Right lobe of liver (tissue), 5 donors: ENCODE results near the gene TMEM203. TPM values are rescaled to one million over a fixed set of nuclear protein-coding genes. Genes with fewer than 3 reads are reported as not detected.

Experiments
- microRNA-seq, 2 donors: library from miRNA; unstranded; fragments of <30 nt; microRNA quantifications; one replicate each; pipeline ENCODE4, GENCODE V29; 2019 to 2020
- small RNA-seq, 2 experiments: library from RNA; depleted of rRNA; stranded (forward); fragments of <200 nt; gene quantifications; one replicate each; pipeline ENCODE3, GENCODE V24; 2016
- total RNA-seq, 6 experiments: library from RNA; depleted of rRNA in 2 of 6; stranded (reverse); fragments of >200 nt in 2 of 6; fragmentation: NEBNext Ultra II Directional in 3 of 6; extraction: Animal tissue kit (Norgen Biotek cat#: 25700) in 3 of 6; gene quantifications; one replicate each; pipeline versions ENCODE4 v1.1.0 to v1.2.4, GENCODE V29; 2016 to 2023
- donor health status: DM: no; HTN: no; CAD: no.
- donor health status: DM: no; HTN: no; CAD: no.
- donor health status: DM: no; HTN: yes; CAD: no.
- donor health status: DM: no; HTN: yes; CAD: no.

The TMEM203 gene
- total RNA-seq, 6 experiments from 2014 or later = 17.7 to 28.0 (median 23.9) TPM

Small RNAs within 50 kb of the gene (microRNA-seq; reads per million reads assigned to microRNA genes)
- 0 reads per million in 2 donors for gene MIR3621

Small RNAs within 50 kb of the gene (small RNA-seq; reads per million reads assigned to genes)
- 0 reads per million in 2 experiments for gene MIR3621

Other genes starting within 250 kb of the TMEM203 start
- gene PTGDS, start 228.1 kb downstream of the TMEM203 start, total RNA-seq = 10 to 100 TPM in 2 of 6 experiments, 1 to 10 TPM in 4; 4.3 to 21.9 (median 6.0) TPM
- not detected for gene LCNL1, start 222.7 kb downstream of the TMEM203 start, total RNA-seq
- gene PAXX, start 213.2 kb downstream of the TMEM203 start, total RNA-seq = 10 to 100 TPM; 13.8 to 34.5 (median 23.3) TPM
- gene CLIC3, start 209.1 kb downstream of the TMEM203 start, total RNA-seq = under 1 TPM in 2 of 6 experiments, not detected in 4; 0.37 to 0.51 TPM
- 10 to 100 TPM; 23.7 to 49.2 (median 34.2) TPM for gene ABCA2, start 177.4 kb downstream of the TMEM203 start, total RNA-seq
- gene FUT7, start 173.6 kb downstream of the TMEM203 start, total RNA-seq = under 1 TPM in 2 of 6 experiments, not detected in 4; 0.12 to 0.13 TPM
- gene NPDC1, start 159.5 kb downstream of the TMEM203 start, total RNA-seq = 10 to 100 TPM in 5 of 6 experiments, 1 to 10 TPM in 1; 9.3 to 14.9 (median 12.2) TPM
- 1 to 10 TPM in 2 of 6 experiments, under 1 TPM in 4; 0.50 to 2.1 (median 0.80) TPM for gene ENTPD2, start 151.6 kb downstream of the TMEM203 start, total RNA-seq
- under 1 TPM in 5 of 6 experiments, not detected in 1; 0.05 to 0.43 (median 0.22) TPM for gene SAPCD2, start 135.1 kb downstream of the TMEM203 start, total RNA-seq
- 1 to 10 TPM; 1.3 to 4.9 (median 1.9) TPM for gene UAP1L1, start 128.1 kb downstream of the TMEM203 start, total RNA-seq
- gene MAN1B1, start 118.7 kb downstream of the TMEM203 start, total RNA-seq = 10 to 100 TPM; 24.0 to 39.1 (median 28.8) TPM
- gene DPP7, start 90.9 kb downstream of the TMEM203 start, total RNA-seq = 10 to 100 TPM; 62.2 to 86.2 (median 66.2) TPM
- not detected for gene GRIN1, start 66.5 kb downstream of the TMEM203 start, total RNA-seq
- gene LRRC26, start 35.6 kb downstream of the TMEM203 start, total RNA-seq = under 1 TPM in 2 of 6 experiments, not detected in 4; 0.17 to 0.18 TPM
- not detected for gene TMEM210, start 33.6 kb downstream of the TMEM203 start, total RNA-seq
- 10 to 100 TPM; 16.1 to 36.5 (median 27.9) TPM for gene ANAPC2, start 17.1 kb downstream of the TMEM203 start, total RNA-seq
- 10 to 100 TPM; 21.5 to 53.3 (median 25.5) TPM for gene SSNA1, start 17.0 kb downstream of the TMEM203 start, total RNA-seq
- gene TPRN, start 4.9 kb downstream of the TMEM203 start, total RNA-seq = 10 to 100 TPM; 12.1 to 28.9 (median 18.1) TPM
- 1 to 10 TPM; 4.7 to 9.6 (median 7.4) TPM for gene NDOR1, start 52 bp upstream of the TMEM203 start, total RNA-seq
- gene RNF208, start 16.6 kb upstream of the TMEM203 start, total RNA-seq = 10 to 100 TPM in 1 of 6 experiments, 1 to 10 TPM in 5; 3.5 to 12.2 (median 4.5) TPM
- gene CYSRT1, start 19.5 kb upstream of the TMEM203 start, total RNA-seq = 1 to 10 TPM in 1 of 6 experiments, under 1 TPM in 4, not detected in 1; 0.20 to 1.2 (median 0.31) TPM
- gene RNF224, start 21.9 kb upstream of the TMEM203 start, total RNA-seq = not detected
- gene SLC34A3, start 25.3 kb upstream of the TMEM203 start, total RNA-seq = not detected
- 100 to 1,000 TPM in 5 of 6 experiments, 10 to 100 TPM in 1; 88.4 to 274 (median 124) TPM for gene TUBB4B, start 35.6 kb upstream of the TMEM203 start, total RNA-seq
- not detected for gene STPG3, start 45.6 kb upstream of the TMEM203 start, total RNA-seq
- gene NELFB, start 49.7 kb upstream of the TMEM203 start, total RNA-seq = 10 to 100 TPM; 15.6 to 21.6 (median 20.1) TPM
- gene TOR4A, start 72.1 kb upstream of the TMEM203 start, total RNA-seq = 1 to 10 TPM; 2.2 to 4.9 (median 3.7) TPM
- 1 to 10 TPM in 3 of 6 experiments, under 1 TPM in 3; 0.57 to 2.3 (median 0.98) TPM for gene NRARP, start 96.6 kb upstream of the TMEM203 start, total RNA-seq
- gene EXD3, start 217.5 kb upstream of the TMEM203 start, total RNA-seq = 10 to 100 TPM in 3 of 6 experiments, 1 to 10 TPM in 3; 3.3 to 14.4 (median 10.6) TPM
- gene NOXA1, start 217.7 kb upstream of the TMEM203 start, total RNA-seq = 1 to 10 TPM; 4.7 to 8.0 (median 5.7) TPM
- 10 to 100 TPM in 2 of 6 experiments, 1 to 10 TPM in 4; 3.3 to 11.5 (median 7.5) TPM for gene ENTPD8, start 235.7 kb upstream of the TMEM203 start, total RNA-seq